Fibroblast of pulmonary artery (primary cell): ENCODE data around the gene IGLL5.

Source experiments
- DNase-seq: peaks from one replicate; pipeline ENCODE4 v3.0.0-alpha.2; 2010; ENCODE audit warnings: low read depth
- H3K4me3 ChIP-seq: replicated peaks from 2 replicates; pipeline ENCODE4 v1.5.1; 2011; ENCODE audit warnings: low read depth, mild to moderate bottlenecking, control low read depth, low read length, moderate library complexity
- TF ChIP-seq, protein P1 (sequence below): IDR thresholded peaks from 2 replicates; pipeline ENCODE4 v1.5.1; 2011; ENCODE audit warnings: mild to moderate bottlenecking, control low read depth, low read length, inconsistent platforms; ENCODE audit errors: missing control alignments

Gene IGLL5

DNA sequence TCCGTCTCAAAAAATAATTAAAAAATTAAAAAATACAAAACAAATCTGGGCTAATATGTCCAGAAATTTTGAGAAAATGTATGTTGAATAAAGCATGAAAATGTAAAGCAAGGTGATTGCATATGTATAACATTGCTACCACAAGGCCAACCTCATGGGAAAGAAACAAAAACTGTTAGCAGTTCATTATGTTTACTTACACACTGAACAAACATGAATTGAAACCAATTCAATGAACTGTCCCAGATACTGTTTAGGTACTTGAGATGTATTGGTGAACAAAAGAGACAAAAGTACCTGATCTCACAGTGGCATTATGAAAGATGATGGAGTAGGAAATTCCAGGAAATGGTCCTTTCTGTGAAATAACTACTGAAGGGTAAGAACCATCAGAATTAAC is 43.8 kb upstream of the IGLL5 start:
- TF ChIP-seq, protein P1, sequence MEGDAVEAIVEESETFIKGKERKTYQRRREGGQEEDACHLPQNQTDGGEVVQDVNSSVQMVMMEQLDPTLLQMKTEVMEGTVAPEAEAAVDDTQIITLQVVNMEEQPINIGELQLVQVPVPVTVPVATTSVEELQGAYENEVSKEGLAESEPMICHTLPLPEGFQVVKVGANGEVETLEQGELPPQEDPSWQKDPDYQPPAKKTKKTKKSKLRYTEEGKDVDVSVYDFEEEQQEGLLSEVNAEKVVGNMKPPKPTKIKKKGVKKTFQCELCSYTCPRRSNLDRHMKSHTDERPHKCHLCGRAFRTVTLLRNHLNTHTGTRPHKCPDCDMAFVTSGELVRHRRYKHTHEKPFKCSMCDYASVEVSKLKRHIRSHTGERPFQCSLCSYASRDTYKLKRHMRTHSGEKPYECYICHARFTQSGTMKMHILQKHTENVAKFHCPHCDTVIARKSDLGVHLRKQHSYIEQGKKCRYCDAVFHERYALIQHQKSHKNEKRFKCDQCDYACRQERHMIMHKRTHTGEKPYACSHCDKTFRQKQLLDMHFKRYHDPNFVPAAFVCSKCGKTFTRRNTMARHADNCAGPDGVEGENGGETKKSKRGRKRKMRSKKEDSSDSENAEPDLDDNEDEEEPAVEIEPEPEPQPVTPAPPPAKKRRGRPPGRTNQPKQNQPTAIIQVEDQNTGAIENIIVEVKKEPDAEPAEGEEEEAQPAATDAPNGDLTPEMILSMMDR = no peak
- DNase-seq = no peak
- no peak overlapping the region for H3K4me3 ChIP-seq

DNA sequence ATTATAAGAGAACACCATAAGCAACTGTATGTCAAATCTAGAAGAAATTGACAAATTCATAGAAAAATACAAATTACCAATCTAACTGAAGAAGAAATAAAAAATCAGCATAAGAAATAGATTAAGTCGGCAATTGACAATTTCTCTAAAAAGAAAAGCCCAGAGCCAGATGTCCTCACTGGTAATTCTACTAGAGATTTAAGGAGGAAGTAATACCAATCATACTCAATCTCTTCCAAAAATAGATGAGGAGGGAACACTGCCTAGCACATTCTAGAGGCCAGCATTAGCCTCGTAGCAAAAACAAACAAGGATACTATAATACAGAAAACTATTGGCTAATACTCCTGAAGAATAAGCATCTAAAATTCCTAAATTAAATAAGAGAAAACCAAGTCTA is 40.4 kb upstream of the IGLL5 start:
- DNase-seq = no peak
- H3K4me3 ChIP-seq = no peak overlapping the region
- TF ChIP-seq, protein P1 = no peak

DNA sequence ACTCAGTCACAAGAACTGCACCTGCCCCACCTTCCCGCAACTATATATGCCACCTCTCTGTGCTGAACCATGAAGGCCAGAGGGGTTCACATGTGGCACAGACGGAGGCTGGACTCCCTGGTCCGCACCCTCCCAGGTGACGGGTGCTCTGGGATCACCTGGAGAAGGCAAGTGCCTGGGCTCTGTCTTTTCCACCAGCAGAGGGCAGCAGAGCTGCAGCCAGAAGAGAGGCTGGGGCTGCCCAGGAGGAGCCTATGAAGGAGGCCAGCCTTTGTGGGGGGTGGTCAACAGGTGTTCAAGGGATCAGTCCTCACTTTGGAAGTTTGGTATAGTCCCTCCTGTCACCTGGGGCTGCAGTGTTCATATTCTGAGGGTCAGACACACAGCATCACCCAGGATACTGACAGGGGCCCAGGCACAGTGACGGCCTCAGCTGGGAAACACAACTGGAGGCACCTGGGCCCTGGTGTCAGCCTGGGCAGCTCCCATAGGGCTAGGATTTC is 39.2 kb upstream of the IGLL5 start:
- TF ChIP-seq, protein P1 = peak; percentile 97
- peak; percentile 55 for DNase-seq
- H3K4me3 ChIP-seq = no peak overlapping the region

DNA sequence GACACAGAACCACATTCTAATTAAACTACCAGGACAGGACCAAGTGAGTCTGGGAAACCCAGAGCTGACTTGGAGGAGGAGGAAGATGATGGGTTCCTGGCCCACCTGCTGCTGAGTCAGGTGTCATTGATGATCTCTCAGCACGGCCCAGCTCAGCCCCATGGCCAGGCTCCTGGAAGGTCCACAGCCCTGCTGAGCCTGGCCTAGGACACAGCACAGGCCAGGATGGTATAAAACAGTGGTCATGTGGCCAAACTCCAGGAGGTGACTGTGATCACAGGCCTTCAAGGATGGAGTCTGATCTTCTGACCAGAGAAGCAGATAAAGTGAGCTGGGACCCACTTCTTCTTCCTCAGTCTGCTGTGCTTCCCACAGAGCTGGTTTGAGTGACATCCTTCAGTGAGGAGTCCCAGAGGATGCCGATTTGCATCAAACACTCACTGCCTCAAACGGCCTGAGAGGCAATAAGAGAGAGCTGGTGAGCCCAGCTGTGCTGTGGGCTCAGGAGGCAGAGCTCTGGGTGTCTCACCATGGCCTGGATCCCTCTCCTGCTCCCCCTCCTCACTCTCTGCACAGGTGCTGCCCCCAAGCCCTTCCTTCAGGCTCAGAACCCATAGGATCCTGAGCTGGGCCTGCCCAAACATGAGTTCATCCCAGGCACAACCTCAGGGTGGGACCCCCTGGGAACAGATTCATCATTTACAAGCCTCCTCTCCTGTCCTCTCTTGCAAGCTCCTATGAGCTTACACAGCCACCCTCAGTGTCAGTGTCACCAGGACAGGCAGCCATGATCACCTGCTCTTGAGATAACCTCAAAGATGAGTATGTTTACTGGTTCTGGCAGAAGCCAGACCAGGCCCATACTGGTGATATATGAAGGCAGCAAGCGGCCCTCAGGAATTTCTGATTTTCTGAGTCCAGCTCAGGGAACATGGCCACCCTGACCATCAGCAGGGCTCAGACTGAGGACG is 37.7 kb upstream of the IGLL5 start:
- no peak for DNase-seq
- TF ChIP-seq, protein P1 = no peak
- no peak overlapping the region for H3K4me3 ChIP-seq

DNA sequence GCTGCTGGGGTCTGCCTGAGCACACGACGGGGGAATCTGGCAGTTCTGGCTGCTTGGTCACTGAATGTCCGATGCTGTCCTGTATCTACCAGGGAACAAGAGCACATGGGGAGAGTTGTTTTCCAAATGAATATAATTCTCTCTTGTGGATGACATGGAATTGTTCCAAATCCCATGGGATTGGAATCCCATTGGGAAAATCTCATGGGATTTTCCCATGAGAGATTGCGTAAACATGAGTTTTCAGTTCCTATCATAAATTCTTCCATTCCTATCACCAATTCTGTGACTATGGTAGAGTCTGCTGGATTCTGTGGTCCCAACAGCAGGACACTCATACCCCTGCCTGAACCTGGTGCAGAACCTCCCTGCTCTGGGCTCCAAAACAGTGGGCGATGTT is 35.6 kb upstream of the IGLL5 start:
- no peak overlapping the region for H3K4me3 ChIP-seq
- TF ChIP-seq, protein P1 = no peak
- DNase-seq = no peak

DNA sequence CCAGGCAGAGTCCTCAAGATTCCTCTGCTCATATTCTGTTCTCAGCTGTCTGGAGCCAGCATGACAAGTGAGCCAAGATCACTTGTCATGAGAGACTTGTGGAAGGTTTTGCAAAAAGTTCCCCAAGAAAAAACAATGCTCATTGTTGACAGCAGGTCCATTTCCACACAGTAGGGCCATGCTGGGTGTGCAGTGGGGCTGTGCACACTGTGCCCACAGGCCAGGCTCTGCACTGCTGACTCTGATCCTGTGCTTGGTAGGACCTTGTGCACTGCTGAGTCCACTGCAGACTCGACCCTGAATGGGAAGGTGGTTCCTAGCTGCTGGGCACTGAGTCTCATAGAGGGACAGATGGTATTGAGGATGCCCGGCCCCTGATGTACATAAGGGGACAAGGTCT is 33.9 kb upstream of the IGLL5 start:
- DNase-seq = no peak
- no peak overlapping the region for H3K4me3 ChIP-seq
- TF ChIP-seq, protein P1 = no peak

DNA sequence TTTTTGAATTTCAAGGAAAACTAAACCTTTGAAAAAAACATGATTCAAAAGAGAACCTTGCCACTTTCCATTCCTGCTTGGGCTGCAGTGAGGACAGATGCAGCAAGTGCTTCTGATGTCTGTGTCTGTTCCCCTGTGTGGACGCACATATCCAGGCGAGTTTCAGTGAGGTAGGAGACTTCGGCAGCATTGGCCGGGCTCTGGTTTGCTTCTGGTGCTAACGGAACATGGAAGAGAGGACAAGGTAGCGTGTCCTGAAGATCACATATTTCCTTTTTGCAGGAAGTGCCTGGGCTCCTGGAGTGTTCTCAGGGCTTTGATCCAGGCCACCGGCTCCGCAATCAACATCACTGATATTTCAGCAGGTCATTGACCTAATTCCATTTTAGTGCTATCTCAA is 33.1 kb upstream of the IGLL5 start:
- TF ChIP-seq, protein P1 = no peak
- DNase-seq = no peak
- H3K4me3 ChIP-seq = no peak overlapping the region
